ENCODE measurements around the gene EFTUD2. TPM values are rescaled to one million over a fixed set of nuclear protein-coding genes. Genes with fewer than 3 reads are reported as not detected.

EFTUD2 gene
- total RNA-seq, 6 donors from 2014 or later = 66.6 to 146 (median 75.6) TPM

DNA sequence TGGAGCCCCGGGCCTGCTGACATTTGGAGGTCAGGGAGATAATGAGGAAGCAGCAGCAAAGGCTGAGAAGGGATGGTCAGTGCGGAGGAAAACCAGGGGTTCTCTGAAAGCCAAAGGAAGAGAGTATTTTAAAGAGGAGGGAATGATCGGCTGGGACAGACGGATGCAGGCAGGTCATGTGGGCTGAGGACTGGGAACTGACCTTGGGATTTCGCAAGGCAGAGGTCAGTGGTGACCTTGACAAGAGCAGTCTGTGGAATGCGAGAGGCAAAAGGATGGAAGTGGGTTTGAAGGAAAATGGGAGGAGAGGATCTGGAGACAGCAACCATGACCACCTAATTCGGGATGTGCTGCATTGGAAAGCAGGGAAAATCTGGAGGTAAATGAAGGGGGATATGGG lies 10.2 kb downstream of the EFTUD2 start:
- WGBS, 2 donors = 71 to 76% methylated on average over 7 of the region's 7 CpGs

DNA sequence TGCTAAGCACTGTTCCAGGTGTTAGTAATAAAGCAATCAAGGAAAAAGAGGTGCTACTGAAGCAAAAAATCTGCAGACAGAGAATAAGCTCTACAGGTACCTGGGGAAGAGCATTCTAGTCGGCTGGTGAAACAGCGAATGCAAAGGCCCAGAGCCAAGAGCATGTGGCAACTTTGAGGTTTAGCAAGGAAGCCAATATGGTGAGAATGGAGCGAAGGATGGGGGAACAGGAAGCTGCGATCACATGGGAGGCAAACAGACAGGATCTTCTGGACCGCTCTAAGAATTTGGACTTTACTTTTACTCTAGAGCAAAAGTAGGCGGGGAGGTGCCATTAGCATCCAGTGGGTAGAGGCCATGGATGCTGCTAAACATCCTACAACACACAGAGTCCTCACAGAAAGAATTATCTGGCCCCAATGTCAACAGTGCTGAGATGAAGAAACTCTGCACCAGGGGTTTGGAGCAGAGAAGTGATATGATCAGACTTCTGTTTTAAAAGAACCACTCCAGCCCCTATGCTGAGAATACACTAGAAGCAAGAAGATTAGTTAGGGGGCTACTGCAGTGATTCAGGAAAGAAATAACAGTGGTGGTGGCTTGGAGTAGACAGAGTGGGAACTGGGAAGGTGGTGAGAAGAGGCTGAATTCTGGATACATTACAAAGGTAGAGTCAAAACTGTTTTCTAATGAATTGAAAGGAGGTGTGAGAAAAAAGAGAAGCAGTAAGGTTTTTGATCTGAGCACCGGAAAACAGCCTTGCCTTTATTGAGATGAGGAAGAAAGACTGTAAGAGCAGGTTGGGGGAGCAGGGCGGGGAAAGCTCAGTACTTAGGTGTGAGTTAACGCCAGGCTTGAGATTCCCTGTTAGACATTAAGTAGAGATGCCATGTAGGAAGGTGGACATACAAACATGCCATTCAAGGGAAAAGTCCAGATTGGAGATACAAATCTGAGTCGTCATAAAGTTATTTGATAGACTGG lies 11.0 kb downstream of the EFTUD2 start:
- Histone ChIP-seq H3K27ac (no peak overlapping the region), H3K9me3 (no peaks in the 10 kb centered on the region), H3K27me3 (no peaks in the 10 kb centered on the region), H3K36me3 (peaks cover 32 to 65% (median 50%) of the 10 kb centered on the region in 4 donors), H3K4me3 (no peak overlapping the region), H3K4me1 (peaks cover 0 to 25% (median 12%) of the 10 kb centered on the region in 4 donors)
- TF ChIP-seq POLR2A (IDR thresholded peaks at IDR 0.05) (no peak), EP300 (IDR thresholded peaks at IDR 0.05) (no peak), POLR2AphosphoS5 (IDR thresholded peaks at IDR 0.05) (no peak)
- TF ChIP-seq, protein P1, sequence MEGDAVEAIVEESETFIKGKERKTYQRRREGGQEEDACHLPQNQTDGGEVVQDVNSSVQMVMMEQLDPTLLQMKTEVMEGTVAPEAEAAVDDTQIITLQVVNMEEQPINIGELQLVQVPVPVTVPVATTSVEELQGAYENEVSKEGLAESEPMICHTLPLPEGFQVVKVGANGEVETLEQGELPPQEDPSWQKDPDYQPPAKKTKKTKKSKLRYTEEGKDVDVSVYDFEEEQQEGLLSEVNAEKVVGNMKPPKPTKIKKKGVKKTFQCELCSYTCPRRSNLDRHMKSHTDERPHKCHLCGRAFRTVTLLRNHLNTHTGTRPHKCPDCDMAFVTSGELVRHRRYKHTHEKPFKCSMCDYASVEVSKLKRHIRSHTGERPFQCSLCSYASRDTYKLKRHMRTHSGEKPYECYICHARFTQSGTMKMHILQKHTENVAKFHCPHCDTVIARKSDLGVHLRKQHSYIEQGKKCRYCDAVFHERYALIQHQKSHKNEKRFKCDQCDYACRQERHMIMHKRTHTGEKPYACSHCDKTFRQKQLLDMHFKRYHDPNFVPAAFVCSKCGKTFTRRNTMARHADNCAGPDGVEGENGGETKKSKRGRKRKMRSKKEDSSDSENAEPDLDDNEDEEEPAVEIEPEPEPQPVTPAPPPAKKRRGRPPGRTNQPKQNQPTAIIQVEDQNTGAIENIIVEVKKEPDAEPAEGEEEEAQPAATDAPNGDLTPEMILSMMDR (IDR thresholded peaks at IDR 0.05) = no peak
- no peak for ATAC-seq (ENCODE audit: low FRiP score in 2 of 2)
- peak in 1 of 2 donors; percentile 32 for DNase-seq
- 57 to 72% methylated on average over 10 of the region's 10 CpGs for WGBS, 2 donors

More for the DNA sequence above, 10.2 kb downstream of the EFTUD2 start:
- TF ChIP-seq EP300 (IDR thresholded peaks at IDR 0.05) (no peak), POLR2AphosphoS5 (IDR thresholded peaks at IDR 0.05) (no peak), POLR2A (IDR thresholded peaks at IDR 0.05) (no peak)
- TF ChIP-seq, protein P1 (IDR thresholded peaks at IDR 0.05) = no peak
- peaks cover 0 to 25% (median 12%) of the 10 kb centered on the region in 4 donors for H3K4me1 ChIP-seq
- peaks cover 31 to 65% (median 50%) of the 10 kb centered on the region in 4 donors for H3K36me3 ChIP-seq
- no peak overlapping the region for H3K4me3 ChIP-seq
- H3K27me3 ChIP-seq = no peaks in the 10 kb centered on the region
- ATAC-seq (ENCODE audit: low FRiP score in 2 of 2) (no peak), DNase-seq (no peak)
- no peaks in the 10 kb centered on the region for H3K9me3 ChIP-seq
- no peak overlapping the region for H3K27ac ChIP-seq

DNA sequence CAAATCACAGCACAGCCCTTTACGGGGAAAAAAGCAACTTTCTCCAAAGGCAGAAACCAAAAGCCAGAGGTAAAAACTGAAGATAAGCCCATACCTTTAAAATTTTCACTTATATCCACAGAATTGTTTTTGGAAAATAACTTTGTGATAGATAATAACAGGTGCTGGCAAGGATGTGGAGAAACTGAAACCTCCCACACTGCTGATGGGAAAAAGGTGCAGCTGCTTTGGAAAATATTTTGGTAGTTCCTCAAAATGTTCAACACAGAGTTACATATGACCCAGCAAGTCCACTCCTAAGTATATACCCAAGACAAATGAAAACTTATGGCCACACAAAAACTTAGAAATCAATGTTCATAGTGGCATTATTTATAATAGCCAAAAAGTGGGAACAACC lies 12.2 kb downstream of the EFTUD2 start:
- TF ChIP-seq POLR2AphosphoS5 (IDR thresholded peaks at IDR 0.05) (no peak), POLR2A (IDR thresholded peaks at IDR 0.05) (no peak), EP300 (IDR thresholded peaks at IDR 0.05) (no peak)
- TF ChIP-seq, protein P1 (IDR thresholded peaks at IDR 0.05) = no peak
- Histone ChIP-seq H3K27me3 (no peaks in the 10 kb centered on the region), H3K9me3 (no peaks in the 10 kb centered on the region), H3K4me3 (no peak overlapping the region), H3K36me3 (peaks cover 33 to 65% (median 52%) of the 10 kb centered on the region in 4 donors), H3K4me1 (peaks cover 0 to 25% (median 12%) of the 10 kb centered on the region in 4 donors), H3K27ac (no peak overlapping the region)
- no peak for DNase-seq
- WGBS, 2 donors = 95% methylated on average over 1 of the region's 1 CpG
- ATAC-seq (ENCODE audit: low FRiP score in 2 of 2) = no peak

DNA sequence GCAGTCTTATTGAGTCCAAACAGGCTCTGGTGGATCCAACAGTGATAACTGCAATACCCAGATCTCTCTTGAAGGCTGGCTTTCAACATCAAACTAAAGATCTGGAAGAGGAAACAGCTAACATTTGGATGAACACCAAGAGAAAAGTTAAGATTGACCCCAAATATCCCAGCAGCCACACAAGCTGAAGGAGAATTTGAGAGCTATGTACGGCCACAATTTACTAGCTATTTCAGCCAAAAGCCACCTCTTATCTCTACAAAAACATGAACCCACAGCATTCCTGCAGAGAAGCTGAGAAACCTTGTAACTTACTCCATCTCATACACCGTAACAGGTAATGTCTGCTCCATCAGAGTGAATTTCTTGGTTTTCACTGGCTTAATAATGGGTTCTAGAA lies 14.3 kb downstream of the EFTUD2 start:
- no peak for ATAC-seq (ENCODE audit: low FRiP score in 2 of 2)
- H3K27ac ChIP-seq = no peak overlapping the region
- WGBS, 2 donors = 97 to 100% methylated on average over 2 of the region's 2 CpGs

More for the DNA sequence above, 14.3 kb downstream of the EFTUD2 start:
- H3K4me3 ChIP-seq = no peak overlapping the region
- H3K4me1 ChIP-seq = peaks cover 0 to 20% (median 12%) of the 10 kb centered on the region in 4 donors
- peaks cover 50 to 70% (median 62%) of the 10 kb centered on the region in 4 donors for H3K36me3 ChIP-seq
- H3K27me3 ChIP-seq = no peaks in the 10 kb centered on the region
- no peak for DNase-seq
- no peaks in the 10 kb centered on the region for H3K9me3 ChIP-seq
- TF ChIP-seq POLR2AphosphoS5 (IDR thresholded peaks at IDR 0.05) (no peak), EP300 (IDR thresholded peaks at IDR 0.05) (no peak), POLR2A (IDR thresholded peaks at IDR 0.05) (no peak)
- TF ChIP-seq, protein P1 (IDR thresholded peaks at IDR 0.05) = no peak

All from upper lobe of left lung (tissue), 6 donors.